ENCODE data around the gene TUBB4A.

The TUBB4A gene

GRCh38 chr19:6470173-6470572, 31.9 kb downstream of the TUBB4A start:
- DNase-seq: no peak

- DNase-seq: no peak
Observed at GRCh38 chr19:6467384-6467783, 34.7 kb downstream of the TUBB4A start.

- DNase-seq: no peak
Observed at GRCh38 chr19:6466526-6467248, 35.4 kb downstream of the TUBB4A start.

- DNase-seq: no peak
Observed at GRCh38 chr19:6465663-6466062, 36.4 kb downstream of the TUBB4A start.

DNA sequence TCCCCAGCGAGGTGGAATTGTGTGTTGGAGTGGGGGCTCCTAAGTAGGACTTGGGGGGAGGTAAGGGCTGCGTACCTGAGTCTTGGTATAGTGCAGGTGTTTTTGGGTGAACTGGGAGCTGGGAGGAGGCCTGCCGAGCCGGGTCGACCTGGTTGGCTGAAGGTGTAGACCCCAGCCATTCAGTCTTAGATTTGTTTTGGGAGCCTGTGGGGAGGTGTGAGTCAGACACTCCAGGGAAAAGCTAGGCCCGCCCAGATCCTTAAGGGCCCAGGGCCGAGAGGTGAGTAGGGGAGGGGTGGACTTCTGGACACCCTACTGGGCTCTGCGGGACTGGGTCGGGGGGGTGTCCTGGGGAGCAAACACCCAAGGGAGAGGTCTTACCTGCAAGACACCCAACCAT, 37.1 kb downstream of the TUBB4A start:
- DNase-seq: no peak

DNA sequence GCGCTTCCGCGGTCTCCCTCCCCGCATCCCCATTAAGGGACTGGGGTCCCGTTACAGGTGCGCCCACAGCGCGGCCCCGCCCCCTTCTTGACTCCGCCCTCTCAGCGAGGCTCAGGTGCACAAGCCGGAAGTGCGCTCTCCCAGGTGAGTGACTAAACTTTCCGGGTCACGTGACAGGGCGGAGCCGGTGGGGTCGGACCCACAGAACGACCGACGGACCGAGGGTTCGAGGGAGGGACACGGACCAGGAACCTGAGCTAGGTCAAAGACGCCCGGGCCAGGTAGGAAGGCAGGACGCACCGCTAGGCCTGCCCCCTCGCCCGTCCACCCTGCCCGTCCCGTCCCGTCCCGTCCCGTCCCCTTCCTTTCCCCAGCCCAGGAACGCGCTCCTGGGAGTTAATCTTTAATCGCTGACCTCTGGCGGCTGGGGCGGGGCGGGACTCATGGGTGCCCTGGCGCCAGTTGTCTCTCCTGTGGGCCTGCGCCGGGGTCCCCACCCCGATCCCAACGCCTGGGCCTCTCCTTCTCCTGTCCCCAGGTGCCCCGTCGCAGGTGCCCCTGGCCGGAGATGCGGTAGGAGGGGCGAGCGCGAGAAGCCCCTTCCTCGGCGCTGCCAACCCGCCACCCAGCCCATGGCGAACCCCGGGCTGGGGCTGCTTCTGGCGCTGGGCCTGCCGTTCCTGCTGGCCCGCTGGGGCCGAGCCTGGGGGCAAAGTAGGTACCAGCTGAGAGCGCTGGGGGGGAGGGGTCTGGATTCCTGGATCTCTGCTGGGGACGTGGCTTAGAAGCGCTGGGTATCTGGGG, 37.8 kb downstream of the TUBB4A start, which contains the start of gene CRB3:
TSS of gene CRB3 (plus strand) at position 202 of the 804 bp plus-strand sequence. CDS start at position 633, 431 bp downstream.
- DNase-seq: no peak

- peak; percentile 45 to 99 (median 96) for DNase-seq
Observed at GRCh38 chr19:6460099-6460884, 41.8 kb downstream of the TUBB4A start.

- DNase-seq: peak in 46 of 51 donors; percentile 25 to 91 (median 63)
Observed at GRCh38 chr19:6459262-6460098, 42.6 kb downstream of the TUBB4A start, which contains the start of gene SLC25A23. Gene SLC25A23, minus strand, starts transcription at chr19:6459792. Its CDS starts 164 bp downstream, at chr19:6459628.

DNA sequence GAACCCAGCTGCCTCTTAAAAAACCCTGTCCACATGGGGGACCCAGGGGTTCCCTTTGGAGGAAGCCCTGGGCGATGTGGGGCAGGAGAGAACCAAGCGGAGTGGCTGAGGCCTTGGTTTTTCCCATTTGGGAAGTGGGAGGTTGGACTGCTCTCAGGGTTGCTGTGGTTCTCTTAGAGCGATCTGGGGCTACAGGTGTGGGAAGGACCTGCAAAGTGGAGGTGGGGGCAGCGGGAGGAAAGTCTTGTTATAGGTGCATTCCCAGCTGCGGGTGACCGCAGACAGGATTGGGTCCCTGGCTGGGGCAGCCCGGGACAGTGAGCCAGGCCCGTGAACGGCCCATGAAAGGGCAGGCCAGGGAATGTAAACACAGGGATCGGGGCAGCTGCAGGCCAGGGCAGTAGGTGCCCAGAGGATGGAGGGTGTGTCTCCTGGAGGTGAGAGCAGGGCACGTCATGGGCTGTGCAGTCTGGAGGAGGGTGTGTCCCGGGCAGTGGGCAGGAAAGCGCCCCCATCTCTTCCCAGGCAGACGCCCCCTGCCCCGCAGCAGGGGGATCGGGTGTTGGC, 43.3 kb downstream of the TUBB4A start:
- DNase-seq: peak in 2 of 51 donors; percentile 2 to 6

GRCh38 chr19:6457958-6458694, 44.0 kb downstream of the TUBB4A start:
- no peak for DNase-seq

GRCh38 chr19:6455924-6456323, 46.2 kb downstream of the TUBB4A start:
- no peak for DNase-seq

- no peak for DNase-seq
Observed at GRCh38 chr19:6453951-6454565, 48.1 kb downstream of the TUBB4A start.

GRCh38 chr19:6452899-6453298, 49.2 kb downstream of the TUBB4A start:
- no peak for DNase-seq

DNA sequence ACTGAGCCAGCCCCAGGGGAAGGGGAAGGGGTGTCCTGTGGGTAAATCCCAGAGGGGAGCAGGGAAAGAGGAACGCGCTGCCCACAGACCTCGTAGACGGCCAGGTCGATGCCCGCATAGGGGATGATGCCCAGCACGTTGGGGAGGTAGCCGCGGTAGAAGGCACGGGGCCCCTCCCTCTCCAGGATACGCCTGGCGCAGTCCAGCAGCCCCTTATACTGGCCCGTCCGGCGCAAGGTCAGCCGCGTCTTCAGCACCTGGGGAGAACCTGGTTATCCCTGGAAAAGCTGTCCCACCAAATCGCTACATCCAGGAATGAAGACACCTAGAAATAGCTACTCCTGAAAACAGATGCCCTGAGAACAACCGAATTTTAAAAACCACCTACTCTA, 49.9 kb downstream of the TUBB4A start:
- DNase-seq: no peak

GRCh38 chr19:6451583-6452222, 50.4 kb downstream of the TUBB4A start:
- no peak for DNase-seq

GRCh38 chr19:6450166-6450565, 51.9 kb downstream of the TUBB4A start:
- peak in 1 of 51 donors; percentile 39 for DNase-seq

DNA sequence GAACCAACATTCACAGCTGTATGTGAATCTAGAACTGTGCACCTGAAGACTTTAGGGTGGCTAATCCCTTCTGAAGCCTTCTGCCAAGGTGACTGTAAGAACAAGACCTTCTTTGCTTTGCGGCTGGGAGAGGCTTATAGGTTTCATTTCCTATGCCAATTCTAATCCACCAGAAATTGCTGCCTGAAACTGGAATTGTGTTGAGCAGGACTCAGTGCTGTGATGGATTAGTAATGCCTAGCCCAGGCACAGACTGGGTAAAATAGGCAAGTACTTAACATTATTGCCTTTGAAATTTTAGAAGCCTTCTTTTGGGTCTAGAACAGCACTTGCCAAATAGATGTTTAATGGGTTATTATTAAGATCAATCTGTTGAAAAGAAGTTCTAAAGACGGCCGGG, 54.1 kb downstream of the TUBB4A start:
- DNase-seq: no peak

DNA sequence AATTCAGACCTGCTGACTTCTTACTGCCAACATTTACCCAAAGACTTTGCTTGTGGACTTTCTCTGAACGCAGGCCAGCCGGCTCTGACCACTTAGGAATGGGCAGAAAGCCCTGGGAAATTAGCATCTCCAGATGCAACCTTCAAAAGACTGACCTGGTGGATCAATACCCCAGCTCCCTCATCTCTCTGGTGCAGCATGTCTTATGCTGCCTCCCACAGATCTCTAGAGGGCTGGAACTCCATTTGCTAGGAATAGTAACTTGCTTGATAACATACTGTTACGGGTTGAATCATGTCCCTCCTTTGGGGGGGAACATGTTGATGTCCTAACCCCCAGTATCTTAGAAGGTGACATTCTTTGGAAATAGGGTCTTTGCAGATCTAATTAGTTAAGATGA, 55.7 kb downstream of the TUBB4A start:
- DNase-seq: no peak
